Right lobe of liver (tissue), 4 donors: ENCODE results near the gene KCNIP1.

Source experiments
- POLR2A ChIP-seq: fragments of 450-650 bp; IDR thresholded peaks from one replicate; pipeline ENCODE4 v1.6.1; 2017; ENCODE audit warnings: antibody characterized with exemption, mild to moderate bottlenecking
- TF ChIP-seq, protein P1 (sequence below), 4 donors: fragments of 200-600 bp in 3 of 4; fragments of 450-650 bp in 1 of 4; IDR thresholded peaks; one replicate each; pipeline versions ENCODE4 v1.5.1 to v1.8.0; 2016 to 2022; ENCODE audit warnings: antibody characterized with exemption in 4 of 4, mild to moderate bottlenecking in 2 of 4
- donor health status: DM: no; HTN: no; CAD: no.
- donor health status: DM: no; HTN: no; CAD: no.
- donor health status: DM: no; HTN: yes; CAD: no.

DNA sequence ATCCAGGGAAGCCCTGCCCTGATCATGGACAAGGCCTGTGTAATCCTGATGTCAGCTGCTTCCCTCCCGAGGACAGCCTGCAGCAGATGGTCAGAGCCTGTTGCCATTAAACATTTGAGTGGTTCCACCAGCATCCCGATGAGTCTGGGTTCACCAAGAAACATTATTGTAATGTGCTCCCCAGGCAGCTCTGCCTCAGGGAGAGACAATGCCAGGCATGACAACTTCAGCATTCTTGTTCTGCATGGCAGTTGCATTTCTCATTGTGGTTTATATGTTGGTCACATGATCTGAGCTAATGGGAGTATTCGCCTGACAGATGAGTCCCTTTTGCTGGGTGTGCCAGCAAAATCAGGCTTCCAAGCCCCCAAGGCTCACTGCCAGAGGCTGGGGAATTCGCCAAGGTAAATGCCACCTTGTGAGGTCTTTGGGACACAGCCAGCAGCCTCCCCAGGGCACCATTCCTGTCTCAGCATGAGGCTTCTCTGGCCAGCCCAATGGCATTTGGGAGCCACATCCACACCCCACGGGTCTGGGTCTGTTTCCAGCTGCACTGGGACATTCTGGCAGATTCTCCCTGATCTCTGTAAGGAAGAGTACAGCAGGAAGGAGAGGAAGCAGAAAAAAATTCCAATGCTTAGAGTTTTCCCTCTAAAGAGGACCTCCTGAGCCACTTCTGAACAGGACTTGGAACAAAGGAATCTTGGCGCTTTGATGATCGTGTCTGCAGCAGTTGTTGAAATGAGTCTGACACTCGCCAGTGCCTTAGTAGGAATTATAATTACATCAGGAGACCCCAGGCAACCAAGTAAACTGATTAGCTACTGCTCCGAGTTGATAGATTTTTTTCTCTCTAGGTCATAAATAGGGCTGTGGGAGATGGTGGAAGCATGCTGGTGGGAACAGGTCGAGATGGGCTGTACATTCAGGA is 18.7 kb downstream of the KCNIP1 start:
- TF ChIP-seq, protein P1, sequence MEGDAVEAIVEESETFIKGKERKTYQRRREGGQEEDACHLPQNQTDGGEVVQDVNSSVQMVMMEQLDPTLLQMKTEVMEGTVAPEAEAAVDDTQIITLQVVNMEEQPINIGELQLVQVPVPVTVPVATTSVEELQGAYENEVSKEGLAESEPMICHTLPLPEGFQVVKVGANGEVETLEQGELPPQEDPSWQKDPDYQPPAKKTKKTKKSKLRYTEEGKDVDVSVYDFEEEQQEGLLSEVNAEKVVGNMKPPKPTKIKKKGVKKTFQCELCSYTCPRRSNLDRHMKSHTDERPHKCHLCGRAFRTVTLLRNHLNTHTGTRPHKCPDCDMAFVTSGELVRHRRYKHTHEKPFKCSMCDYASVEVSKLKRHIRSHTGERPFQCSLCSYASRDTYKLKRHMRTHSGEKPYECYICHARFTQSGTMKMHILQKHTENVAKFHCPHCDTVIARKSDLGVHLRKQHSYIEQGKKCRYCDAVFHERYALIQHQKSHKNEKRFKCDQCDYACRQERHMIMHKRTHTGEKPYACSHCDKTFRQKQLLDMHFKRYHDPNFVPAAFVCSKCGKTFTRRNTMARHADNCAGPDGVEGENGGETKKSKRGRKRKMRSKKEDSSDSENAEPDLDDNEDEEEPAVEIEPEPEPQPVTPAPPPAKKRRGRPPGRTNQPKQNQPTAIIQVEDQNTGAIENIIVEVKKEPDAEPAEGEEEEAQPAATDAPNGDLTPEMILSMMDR (IDR thresholded peaks at IDR 0.05), result no peak
- TF ChIP-seq POLR2A, result no peak
